Measurements from ENCODE around the gene RPL35. TPM values are rescaled to one million over a fixed set of nuclear protein-coding genes. Genes with fewer than 3 reads are reported as not detected.
"Not testable (repeated sequence)": the region's sequence is repeated elsewhere in the genome, so short reads cannot be mapped to it uniquely, and the experiment has no call there.

Gene RPL35
- polyA plus RNA-seq, 3 donors = 759 to 1,040 (median 925) TPM

GRCh38 chr9:124841075-124841821, 20.5 kb downstream of the RPL35 start:
- no peak for DNase-seq (ENCODE audit: extremely low read depth in 1 of 11, low read depth in 9 of 11, low spot score in 4 of 11)

GRCh38 chr9:124840300-124840833, 21.4 kb downstream of the RPL35 start:
- DNase-seq (ENCODE audit: extremely low read depth in 1 of 11, low read depth in 9 of 11, low spot score in 4 of 11) = no peak

GRCh38 chr9:124839612-124840299, 22.0 kb downstream of the RPL35 start:
- no peak for DNase-seq (ENCODE audit: extremely low read depth in 1 of 11, low read depth in 9 of 11, low spot score in 4 of 11)

GRCh38 chr9:124838567-124839275, 23.0 kb downstream of the RPL35 start:
- DNase-seq (ENCODE audit: extremely low read depth in 1 of 11, low read depth in 9 of 11, low spot score in 4 of 11) = not testable (repeated sequence)

GRCh38 chr9:124838132-124838531, 23.6 kb downstream of the RPL35 start:
- DNase-seq (ENCODE audit: extremely low read depth in 1 of 11, low read depth in 9 of 11, low spot score in 4 of 11) = not testable (repeated sequence)

- peak in 6 of 11 donors; percentile 39 to 74 (median 53) for DNase-seq (ENCODE audit: extremely low read depth in 1 of 11, low read depth in 9 of 11, low spot score in 4 of 11)
Measured at GRCh38 chr9:124835026-124835557, 26.7 kb downstream of the RPL35 start.

GRCh38 chr9:124834591-124834990, 27.2 kb downstream of the RPL35 start:
- DNase-seq (ENCODE audit: extremely low read depth in 1 of 11, low read depth in 9 of 11, low spot score in 4 of 11) = no peak

- no peak for DNase-seq (ENCODE audit: extremely low read depth in 1 of 11, low read depth in 9 of 11, low spot score in 4 of 11)
Measured at GRCh38 chr9:124831642-124832364, 30.0 kb downstream of the RPL35 start.

GRCh38 chr9:124830593-124830992, 31.2 kb downstream of the RPL35 start:
- no peak for DNase-seq (ENCODE audit: extremely low read depth in 1 of 11, low read depth in 9 of 11, low spot score in 4 of 11)

- no peak for DNase-seq (ENCODE audit: extremely low read depth in 1 of 11, low read depth in 9 of 11, low spot score in 4 of 11)
Measured at GRCh38 chr9:124829334-124829669, 32.5 kb downstream of the RPL35 start.

- DNase-seq (ENCODE audit: extremely low read depth in 1 of 11, low read depth in 9 of 11, low spot score in 4 of 11) = no peak
Measured at GRCh38 chr9:124828489-124829333, 33.0 kb downstream of the RPL35 start.

GRCh38 chr9:124820698-124821623, 40.8 kb downstream of the RPL35 start:
- DNase-seq (ENCODE audit: extremely low read depth in 1 of 11, low read depth in 9 of 11, low spot score in 4 of 11) = no peak

GRCh38 chr9:124818431-124819281, 43.1 kb downstream of the RPL35 start:
- DNase-seq (ENCODE audit: extremely low read depth in 1 of 11, low read depth in 9 of 11, low spot score in 4 of 11) = no peak

- no peak for DNase-seq (ENCODE audit: extremely low read depth in 1 of 11, low read depth in 9 of 11, low spot score in 4 of 11)
Measured at GRCh38 chr9:124815601-124816000, 46.2 kb downstream of the RPL35 start.

GRCh38 chr9:124814164-124814535, 47.6 kb downstream of the RPL35 start:
- DNase-seq (ENCODE audit: extremely low read depth in 1 of 11, low read depth in 9 of 11, low spot score in 4 of 11) = no peak

- DNase-seq (ENCODE audit: extremely low read depth in 1 of 11, low read depth in 9 of 11, low spot score in 4 of 11) = no peak
Measured at GRCh38 chr9:124813501-124814163, 48.1 kb downstream of the RPL35 start.

All from renal cortex interstitium (tissue), 11 donors.